Cortex of kidney (tissue), 1 donor: ENCODE measurements around the gene BDNF.
"Not testable (repeated sequence)": the region's sequence is repeated elsewhere in the genome, so short reads cannot be mapped to it uniquely, and the experiment has no call there.

Experiments used
- DNase-seq: peaks from one replicate; lab custom pipeline; 2025; lab: John Stamatoyannopoulos, UW

Gene BDNF

DNA sequence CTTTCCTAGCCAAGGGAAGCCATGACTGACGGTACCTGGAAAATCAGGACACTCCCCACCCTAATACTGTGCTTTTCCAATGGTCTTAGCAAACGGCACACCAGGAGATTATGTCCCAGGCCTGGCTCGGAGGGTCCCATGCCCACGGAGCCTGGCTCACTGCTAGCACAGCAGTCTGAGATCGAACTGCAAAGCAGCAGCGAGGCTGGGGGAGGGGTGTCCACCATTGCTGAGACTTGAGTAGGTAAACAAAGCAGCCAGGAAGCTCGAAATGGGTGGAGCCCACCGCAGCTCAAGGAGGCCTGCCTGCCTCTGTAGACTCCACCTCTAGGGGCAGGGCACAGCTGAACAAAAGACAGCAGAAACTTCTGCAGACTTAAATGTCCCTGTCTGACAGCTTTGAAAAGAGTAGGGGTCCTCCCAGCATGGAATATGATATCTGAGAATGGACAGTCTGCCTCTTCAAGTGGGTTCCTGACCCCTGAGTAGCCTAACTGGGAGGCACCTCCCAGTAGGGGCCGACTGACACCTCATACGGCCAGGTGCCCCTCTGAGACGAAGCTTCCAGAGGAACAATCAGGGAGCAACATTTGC lies 34.6 kb downstream of the BDNF start:
- DNase-seq, result not testable (repeated sequence)

DNA sequence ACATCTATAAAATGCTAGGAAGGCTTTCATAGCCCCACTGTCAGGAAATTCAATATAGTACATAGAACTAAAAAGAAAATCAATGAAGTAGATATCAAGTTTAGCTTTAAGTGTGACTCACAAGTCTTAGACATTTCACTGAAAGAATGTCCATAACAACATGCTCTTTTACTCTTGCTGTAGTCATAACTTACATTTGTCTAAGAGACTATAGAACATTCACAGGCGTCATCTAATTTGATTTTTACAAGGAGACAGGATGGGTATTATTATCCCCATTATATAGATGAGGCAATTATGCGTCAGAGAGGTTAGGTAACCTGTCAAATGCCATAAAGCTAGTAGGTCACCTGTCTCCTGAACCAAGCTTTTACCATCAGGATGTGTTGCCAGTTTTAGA lies 36.9 kb downstream of the BDNF start:
- no peak for DNase-seq

DNA sequence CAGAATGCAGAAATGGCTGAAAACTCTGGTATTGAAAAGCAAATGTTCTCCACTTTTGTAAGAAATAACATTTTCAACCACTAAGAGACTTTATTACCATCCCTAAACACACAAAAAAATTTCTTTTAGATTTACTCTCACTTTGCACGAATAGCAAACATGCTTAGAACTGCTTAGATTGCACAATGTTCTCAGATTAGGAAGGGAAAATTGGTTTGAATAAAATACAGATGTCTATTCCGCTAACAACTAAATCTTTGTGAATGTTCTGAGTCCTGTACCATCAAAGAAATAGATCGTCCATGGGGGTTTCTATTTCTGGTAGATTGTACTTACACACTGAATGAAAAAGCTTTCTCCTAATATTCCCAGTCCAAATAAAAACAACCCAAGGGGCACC lies 40.1 kb downstream of the BDNF start:
- no peak for DNase-seq

DNA sequence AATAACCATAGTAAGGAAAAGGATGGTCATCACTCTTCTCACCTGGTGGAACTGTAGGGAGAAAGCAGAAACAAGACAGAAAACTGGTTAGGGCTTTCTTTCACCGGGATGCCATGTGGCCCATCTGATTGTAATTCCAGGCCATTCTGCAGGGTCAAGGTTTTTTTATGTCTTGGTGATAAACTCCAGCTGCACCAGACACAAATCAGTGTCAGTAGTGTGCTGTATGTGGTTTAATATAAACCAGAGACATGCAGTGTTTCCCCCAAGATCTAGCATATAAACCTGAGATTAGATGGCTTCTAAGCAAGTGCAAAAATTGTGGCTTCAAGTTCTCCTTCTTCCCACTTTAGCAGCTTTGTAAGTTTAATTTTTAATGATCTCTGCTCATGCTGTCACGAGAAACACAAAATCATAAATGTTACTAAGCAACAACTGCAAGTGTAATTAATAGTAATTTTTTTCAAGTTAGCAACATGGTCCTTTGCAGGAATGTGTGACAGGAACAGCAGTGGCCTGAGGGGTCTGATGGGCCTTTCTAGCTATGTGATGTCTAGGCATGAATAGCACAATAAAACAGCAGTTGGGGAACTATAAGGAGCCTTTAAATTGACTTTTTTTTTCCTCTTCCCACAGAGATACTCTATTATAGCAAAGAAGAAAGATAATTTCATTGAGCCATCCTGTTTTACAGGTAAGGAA lies 41.6 kb downstream of the BDNF start:
- DNase-seq, result no peak

DNA sequence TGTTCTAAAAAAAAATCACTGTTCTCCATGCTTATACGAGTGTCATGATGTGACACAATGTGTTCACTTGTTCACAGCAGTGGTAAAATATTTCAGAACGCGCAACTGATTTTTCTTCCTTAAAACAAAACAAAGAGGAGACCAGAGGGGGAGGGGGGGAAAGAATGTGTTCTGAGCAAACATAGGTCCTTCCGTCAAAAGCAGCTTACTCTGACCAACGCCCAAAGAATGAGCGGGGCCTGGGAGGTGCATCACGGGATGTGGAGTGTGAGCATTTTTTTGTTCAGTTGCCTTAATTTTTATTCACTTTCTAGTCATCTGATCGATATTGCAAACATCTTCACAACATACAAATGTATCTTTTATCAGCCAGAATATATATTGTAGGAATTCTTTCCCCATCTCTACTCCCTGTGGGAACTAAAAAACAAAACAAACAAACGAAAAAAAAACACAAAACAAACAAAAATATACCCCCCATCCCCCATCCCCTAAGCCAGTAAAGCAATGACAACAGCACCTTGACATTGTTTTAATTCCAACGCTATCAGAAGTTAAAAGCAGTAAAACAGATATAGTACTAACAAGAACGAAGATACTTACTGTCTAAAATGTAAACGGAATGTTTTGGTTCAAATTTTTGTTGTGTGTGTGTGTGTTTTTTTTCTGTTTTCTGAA lies 43.3 kb downstream of the BDNF start:
- no peak for DNase-seq

DNA sequence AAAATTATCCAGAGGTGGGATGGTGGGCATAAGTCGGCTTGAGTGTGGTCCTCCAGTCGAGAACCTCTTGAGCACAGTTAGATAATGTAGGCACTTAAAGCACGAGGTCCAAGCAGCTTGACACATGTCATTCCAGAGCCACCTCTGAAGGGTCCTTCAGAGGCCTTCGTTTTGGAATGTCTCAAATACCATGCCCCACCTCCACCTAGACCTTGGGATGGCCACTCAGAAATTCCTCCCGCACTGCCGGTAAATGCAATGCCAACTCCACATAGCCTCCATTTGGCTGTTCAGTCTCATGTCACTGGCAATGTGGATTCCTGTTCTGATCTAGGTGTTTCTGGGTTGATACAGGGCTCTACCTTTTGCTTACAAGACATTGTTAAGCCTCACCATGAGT lies 43.9 kb downstream of the BDNF start:
- no peak for DNase-seq

DNA sequence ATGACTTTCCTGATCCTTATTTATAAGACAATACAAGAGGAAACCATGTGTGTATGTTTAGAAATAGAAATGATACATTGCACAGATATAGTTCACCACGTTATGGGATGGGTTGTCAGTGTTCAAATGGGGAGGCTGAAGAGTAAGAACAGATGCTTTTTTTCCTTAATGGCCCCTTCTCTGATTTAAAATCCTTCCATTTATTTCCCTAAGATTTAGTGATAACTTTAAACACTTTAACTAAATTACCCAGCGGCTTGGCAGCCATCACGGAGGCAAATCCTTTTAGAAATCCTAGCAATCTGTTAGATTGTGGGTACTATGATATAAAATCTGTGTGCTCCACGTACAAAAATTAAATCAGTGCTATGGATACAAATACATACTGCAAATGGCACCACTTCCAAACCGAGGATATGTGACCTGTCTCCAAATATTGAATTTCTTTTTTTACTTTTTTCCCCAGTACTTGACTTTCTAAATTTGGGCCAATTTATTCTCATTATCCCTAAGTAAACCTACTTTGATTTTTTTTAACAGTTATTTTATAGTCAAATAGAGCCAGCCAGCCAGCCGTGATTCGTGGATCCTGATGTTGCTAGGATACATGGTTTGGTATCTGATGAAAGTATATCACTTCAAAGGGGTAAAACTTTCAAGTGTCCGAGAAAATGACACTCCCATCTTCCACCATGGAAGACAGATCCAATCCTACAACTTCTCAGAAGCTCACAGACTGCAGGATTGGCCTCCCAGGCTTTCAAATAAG lies 46.1 kb downstream of the BDNF start:
- DNase-seq, result no peak

DNA sequence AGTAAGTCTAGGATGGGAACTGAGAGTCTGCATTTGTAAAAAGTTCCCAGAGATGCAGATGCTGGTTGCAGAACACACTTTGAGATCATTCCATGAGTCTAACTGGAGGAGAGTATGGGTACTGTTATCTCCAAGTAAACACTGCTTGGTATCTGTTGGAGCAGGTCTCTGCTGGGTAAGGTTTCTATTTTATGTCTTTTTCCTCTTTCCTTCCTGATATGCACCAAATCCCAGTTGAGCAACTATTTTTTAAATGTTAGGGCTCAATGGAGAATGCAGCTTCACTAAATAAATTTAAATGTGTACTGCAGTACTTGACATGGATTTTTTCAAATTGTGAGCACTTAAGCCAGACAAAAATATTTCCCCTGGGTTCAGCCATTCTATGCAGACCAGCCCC lies 48.5 kb downstream of the BDNF start:
- no peak for DNase-seq

DNA sequence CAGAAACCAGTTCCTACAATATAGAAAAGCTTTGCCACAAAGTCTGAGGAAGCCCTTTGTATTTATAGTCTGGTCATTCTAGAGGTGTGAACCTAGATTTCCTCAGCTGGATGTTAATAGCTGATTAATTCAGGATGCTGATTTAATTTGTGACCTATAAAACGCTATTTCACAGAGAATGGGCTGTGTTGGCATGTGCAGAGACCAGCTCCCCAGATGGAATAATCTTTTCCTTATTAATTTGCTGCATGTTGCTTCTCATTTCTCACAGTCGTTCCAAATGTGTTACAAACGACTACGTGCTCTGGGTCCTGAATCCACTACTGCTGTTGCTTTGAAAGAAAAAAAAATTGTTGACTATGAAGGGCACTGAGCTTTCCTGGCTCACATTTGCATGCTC lies 49.3 kb downstream of the BDNF start:
- no peak for DNase-seq

DNA sequence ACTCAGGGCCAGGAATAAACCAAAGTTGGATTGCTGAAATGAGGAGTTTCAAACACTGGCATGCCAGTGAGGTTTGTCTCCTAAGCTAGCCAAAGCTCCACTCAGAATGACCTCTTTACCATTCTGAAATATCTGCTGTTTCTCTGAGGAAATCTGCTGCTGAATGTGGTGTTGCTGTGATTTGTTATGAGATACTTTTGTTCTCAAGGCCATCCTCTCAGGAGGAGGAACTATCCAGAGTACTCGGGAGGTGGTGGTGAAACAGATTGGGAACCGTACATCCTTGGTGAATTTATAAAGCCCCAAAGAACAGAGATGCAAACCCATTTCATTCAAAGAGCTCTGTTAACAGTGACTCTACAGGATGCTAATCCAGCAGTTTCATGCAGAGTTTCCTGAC lies 50.5 kb downstream of the BDNF start:
- DNase-seq, result no peak

DNA sequence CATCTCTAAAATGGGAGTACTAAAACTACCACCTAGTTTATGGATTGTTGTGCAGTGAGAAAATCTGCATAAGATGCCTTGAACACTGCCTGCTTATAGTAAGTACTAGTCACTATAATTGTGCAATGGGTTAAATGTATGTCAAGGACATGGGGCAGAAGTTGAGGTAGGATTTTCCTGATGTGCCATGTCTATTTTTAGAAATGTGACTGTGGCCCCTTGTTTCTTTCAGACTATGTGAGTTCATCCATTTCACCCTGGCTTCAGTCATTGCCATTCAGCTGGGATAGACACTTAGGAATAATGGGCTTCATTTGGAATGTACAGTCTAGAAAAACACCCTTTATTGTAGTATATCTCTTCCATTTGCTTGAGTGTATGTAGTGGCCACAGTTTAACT lies 51.4 kb downstream of the BDNF start:
- DNase-seq, result no peak

DNA sequence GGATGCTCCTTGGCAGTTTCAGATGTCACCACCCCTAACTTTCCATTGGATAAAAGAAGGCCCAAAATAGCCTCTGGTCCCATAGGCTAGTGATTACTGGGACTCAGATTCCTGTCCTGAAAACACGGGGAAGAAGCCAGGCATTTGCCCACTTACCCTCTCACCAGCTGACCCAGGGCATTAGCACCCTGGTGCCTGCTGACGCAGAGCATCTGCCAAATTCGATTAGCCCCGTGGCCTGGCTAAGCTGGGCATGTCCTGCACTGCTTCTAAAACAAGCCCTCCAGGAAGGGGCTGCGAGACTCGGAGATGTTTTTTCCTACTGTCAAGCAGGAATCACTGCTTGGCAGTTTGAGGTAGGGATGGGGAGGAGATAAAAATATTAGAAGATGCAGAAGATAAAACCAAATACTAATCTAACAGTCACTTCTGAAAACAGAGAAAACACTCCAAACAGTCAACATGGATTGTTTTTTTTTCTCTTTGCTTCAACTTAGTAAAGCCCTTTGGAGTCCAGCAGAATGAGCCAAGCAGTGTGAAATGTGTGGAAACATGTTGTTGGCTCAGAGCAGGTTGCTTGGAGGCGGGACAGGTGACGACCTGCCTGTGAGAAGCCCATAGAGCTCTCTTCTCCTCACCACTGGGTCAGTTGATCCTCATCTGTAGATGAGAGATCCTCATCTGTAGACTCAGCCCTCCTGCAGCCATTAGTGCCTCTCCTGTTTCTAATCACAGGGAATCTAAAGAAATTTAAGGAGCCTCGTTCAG lies 54.0 kb downstream of the BDNF start:
- DNase-seq, result no peak

DNA sequence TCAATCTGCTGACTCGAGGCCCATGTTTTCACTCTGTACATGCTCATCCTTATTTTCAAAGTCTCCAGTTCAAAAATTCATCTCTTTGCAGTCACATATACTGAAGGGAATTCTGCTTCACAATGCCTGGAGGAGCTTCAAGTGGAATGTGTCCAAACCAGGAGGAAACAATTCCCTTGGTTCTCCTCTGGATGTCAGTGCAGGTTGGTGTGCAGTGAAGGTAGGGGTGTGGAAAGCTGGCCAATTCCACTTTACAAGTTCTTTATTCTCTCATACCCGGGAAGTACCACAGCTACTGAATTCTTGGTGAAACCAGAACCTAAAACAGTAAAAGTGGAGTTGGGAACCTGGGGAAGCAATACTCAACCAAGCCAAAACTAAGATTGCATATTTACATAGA lies 57.3 kb downstream of the BDNF start:
- no peak for DNase-seq

DNA sequence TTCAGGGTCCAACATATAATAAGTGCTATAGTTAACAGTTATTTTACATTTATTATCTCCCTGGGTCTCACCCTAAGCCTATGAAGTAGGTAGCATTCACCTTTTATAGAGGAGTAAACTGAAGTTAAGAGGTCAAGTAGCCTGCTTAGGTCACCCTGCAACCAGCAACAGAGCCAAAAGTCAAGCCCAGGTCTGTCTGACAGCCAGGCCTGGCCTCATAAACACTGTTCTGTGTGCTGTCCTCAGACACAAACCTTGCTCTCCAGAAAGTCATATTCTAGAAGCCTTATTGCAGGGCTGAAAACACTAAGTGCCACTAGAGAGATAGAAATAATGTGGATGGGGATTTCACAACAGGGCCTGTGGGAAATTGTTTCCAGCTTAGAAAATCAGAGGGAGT lies 59.3 kb downstream of the BDNF start:
- DNase-seq, result no peak

DNA sequence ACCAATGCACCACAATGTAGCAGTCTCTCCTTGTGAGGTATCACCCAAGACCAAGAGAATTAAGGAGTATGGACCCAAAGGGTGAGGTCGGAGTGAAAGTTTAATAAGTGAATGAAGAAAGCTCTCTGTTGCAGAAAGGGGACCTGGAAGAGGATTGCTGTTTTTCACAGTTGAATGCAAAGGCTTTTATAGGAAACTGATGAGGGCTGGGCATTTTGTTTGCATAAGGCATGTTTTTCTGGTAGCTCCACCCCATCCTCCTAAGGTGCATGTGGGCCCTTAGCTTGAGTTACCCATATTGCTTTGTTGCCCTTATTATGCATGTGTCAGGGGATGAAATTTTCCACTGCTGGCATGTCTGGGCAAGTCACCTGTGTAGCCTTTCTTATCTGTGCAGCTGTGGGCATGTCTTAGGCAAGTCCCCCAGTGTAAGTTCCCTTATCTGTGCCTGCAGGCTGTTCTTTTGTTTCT lies 64.7 kb downstream of the BDNF start:
- DNase-seq, result no peak

DNA sequence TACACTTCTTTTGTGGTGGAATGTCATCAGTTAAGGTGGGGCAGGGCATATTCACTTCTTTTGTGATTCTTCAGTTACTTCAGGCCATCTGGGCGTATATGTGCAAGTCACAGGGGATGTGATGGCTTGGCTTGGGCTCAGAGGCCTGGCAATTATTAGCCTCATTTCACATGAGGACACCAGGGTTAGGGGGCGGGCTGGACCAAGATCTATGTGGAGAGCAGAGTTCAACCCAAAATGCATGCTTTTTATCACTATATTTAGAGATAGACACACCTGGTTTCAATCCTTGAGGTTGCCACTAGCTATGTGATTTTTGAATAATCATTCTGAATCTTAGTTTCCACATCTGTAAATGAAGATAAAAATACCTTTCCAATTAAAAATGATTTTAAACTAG lies 65.5 kb downstream of the BDNF start:
- not testable (repeated sequence) for DNase-seq

DNA sequence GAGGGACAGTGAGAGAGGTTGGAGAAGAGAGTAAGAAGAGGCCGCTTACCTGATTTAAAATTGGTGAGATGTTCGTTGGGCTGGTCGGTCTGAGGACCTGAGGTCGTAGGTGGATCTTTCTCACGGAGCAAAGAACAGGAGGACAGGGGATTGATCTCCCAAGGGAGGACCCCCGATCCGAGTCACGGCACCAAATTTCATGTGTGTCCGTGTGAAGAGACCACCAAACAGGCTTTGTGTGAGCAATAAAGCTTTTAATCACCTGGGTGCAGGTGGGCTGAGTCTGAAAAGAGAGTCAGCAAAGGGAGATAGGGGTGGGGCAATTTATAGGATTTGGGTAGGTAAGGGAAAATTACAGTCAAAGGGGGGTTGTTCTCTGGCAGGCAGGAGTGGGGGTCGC lies 66.0 kb downstream of the BDNF start:
- DNase-seq, result not testable (repeated sequence)

DNA sequence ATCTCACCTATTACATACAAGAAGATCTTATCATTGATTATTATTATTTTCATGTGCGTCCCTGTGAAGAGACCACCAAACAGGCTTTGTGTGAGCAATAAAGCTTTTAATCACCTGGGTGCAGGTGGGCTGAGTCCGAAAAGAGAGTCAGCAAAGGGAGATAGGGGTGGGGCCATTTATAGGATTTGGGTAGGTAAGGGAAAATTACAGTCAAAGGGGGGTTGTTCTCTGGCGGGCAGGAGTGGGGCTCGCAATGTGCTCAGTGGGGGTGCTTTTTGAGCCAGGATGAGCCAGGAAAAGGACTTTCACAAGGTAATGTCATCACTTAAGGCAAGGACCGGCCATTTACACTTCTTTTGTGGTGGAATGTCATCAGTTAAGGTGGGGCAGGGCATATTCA lies 71.2 kb downstream of the BDNF start:
- not testable (repeated sequence) for DNase-seq

DNA sequence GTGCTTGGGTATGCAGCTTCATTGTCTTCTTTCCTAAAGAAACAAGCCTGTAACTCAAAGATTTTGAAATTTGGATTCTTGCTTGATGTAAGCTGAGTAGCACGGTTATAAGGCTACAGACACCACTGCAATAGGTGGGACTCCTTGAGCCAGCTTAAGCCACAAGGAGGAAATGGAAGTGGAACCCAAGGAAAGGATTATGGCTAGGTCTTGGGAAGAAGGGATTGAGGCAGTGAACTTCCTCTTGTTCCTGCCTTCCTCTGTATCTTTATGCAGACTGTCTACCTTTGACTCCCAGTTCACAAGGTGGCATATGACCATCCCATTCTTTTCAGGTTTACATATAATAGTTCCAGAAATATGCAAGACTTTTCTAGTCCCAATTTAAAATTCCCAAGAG lies 72.3 kb downstream of the BDNF start:
- DNase-seq, result no peak

DNA sequence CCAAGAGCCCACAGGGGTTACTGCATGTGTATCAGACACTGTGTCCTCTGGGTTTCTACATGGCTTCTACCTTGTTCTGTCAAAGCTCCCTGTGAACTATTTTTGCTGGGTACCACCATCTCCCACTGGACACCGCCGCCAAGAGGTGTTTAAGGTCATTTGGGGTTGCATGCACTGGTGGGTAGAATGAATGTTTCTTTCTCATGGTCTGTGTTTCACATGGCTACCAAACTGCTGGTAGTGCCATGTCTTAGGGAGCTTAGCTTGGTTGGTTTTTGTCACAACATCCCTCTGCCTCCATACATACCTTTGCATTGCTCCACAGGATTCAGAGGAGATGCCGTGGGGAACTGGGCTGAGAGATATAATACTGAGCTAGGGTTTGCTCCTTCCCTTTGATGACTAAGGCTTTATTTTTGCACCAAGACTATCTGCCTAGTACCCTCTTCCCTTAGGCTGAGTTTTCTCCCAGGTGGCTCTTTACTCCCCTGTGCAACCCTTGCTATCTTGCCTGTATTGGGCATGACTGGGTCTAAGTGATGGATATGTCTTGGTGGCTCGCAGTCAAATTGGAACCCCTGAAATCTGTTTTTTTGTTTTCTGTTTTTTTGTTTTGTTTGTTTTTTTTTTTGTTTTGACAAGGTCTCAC lies 73.2 kb downstream of the BDNF start:
- DNase-seq, result no peak

DNA sequence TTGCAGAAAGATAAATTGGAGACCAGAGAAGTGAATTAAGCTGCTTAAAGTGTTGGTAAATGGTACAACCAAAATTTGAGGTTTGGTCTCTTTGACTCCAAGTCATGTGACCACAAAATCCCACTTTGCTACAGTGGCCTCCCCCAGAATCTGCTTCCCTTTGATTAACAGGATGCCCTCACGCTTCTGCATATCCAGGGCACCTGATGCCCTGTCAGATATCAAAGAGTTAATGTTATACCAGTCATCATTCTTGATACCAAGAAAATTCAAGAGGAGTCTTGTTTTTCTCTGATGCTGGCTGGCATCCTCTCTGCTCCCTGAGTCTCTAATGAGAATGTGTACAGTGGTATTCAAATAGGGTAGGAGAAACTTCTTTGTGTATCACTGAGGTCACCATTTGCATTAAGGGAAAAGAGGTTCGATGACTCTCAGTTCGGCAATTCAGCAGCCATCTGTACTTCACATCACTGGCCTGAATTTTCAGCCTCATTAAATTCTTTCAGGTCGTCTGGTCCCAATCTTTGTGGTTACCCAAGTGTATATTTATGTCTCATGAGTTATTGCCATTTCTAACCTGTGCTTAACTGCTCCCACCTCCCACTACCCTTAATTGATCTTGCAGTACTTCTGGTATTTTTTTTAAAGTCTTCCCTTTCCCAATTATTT lies 73.9 kb downstream of the BDNF start:
- DNase-seq, result no peak
